Epithelial cell of esophagus (primary cell): ENCODE results near the gene SH3GLB2.
"Not testable (repeated sequence)": the region's sequence is repeated elsewhere in the genome, so short reads cannot be mapped to it uniquely, and the experiment has no call there.

ENCODE experiments used
- DNase-seq: peaks from one replicate; pipeline ENCODE4 v3.0.0; 2010; ENCODE audit warnings: low read depth
- H3K4me3 ChIP-seq: 2 replicates; pipeline ENCODE4 v1.5.1; 2011; ENCODE audit warnings: mild to moderate bottlenecking, low read length, control low read depth
- CTCF ChIP-seq: IDR thresholded peaks from 2 replicates; pipeline ENCODE4 v1.5.1; 2011; ENCODE audit warnings: low read depth, mild to moderate bottlenecking, low read length, control low read depth, inconsistent platforms; ENCODE audit not compliant: insufficient read depth; ENCODE audit errors: missing control alignments

Gene SH3GLB2

GRCh38 chr9:129036241-129036922 lies 8.3 kb upstream of the SH3GLB2 start, which contains the start of gene MIGA2:
MIGA2 (plus strand) TSS chr9:129036626; CDS start chr9:129040595, 3,969 bp downstream.
- peak within 1 kb of the TSS; percentile 81 for H3K4me3 ChIP-seq
- DNase-seq = peak; percentile 99
- TF ChIP-seq CTCF = no peak

- peak overlapping the region; percentile 81 for H3K4me3 ChIP-seq
- not testable (repeated sequence) for DNase-seq
Observed at GRCh38 chr9:129035838-129036237, 7.7 kb upstream of the SH3GLB2 start.

GRCh38 chr9:129033216-129033615 lies 5.1 kb upstream of the SH3GLB2 start:
- H3K4me3 ChIP-seq = no peak overlapping the region

GRCh38 chr9:129032541-129033159 lies 4.5 kb upstream of the SH3GLB2 start:
- no peak for DNase-seq
- TF ChIP-seq CTCF = no peak
- no peak overlapping the region for H3K4me3 ChIP-seq

More at GRCh38 chr9:129033216-129033615, 5.1 kb upstream of the SH3GLB2 start:
- no peak for TF ChIP-seq CTCF
- DNase-seq = no peak

GRCh38 chr9:129031514-129031913 lies 3.4 kb upstream of the SH3GLB2 start:
- DNase-seq = no peak
- TF ChIP-seq CTCF = no peak
- no peak overlapping the region for H3K4me3 ChIP-seq

GRCh38 chr9:129030191-129030590 lies 2.1 kb upstream of the SH3GLB2 start:
- DNase-seq = peak; percentile 73
- H3K4me3 ChIP-seq = no peak overlapping the region
- no peak for TF ChIP-seq CTCF

GRCh38 chr9:129027685-129028191 lies 393 bp downstream of the SH3GLB2 start:
- no peak for DNase-seq
- peak overlapping the region; percentile 79 for H3K4me3 ChIP-seq
- no peak for TF ChIP-seq CTCF
